IMR-90 (cell line): ENCODE data around the gene ASB1. TPM values are rescaled to one million over a fixed set of nuclear protein-coding genes. Genes with fewer than 3 reads are reported as not detected.

ENCODE experiments used
- ATAC-seq: fragments of 200-7000 bp; cut with Tn5 transposase; 2 replicates; pipeline ENCODE4 v1.9.1; 2020; ENCODE audit warnings: low read depth, mild to moderate bottlenecking, moderate library complexity
- BruUV-seq: library from RNA; stranded (reverse); fragments of 400-500 nt; replicated peaks from 2 replicates; lab custom pipeline; 2021; lab: Mats Ljungman, UMichigan
- CTCF ChIA-PET: fragments of 300-600 bp; formaldehyde crosslinking; extraction: SDS; loops from one replicate; lab custom pipeline; 2021; ENCODE audit warnings: antibody characterized with exemption; lab: Yijun Ruan, JAX
- POLR2A ChIA-PET: fragments of 300-600 bp; sonication (Branson Sonifier 250); formaldehyde crosslinking; loops from one replicate; lab custom pipeline; 2022; ENCODE audit warnings: antibody characterized with exemption; ENCODE audit not compliant: unreplicated experiment; lab: Charles Lee
- DNase-seq: peaks from one replicate; pipeline ENCODE4 v3.0.0; 2013
- H2AFZ ChIP-seq: replicated peaks from 2 replicates; pipeline ENCODE3; 2013; ENCODE audit warnings: low read length, mild to moderate bottlenecking; ENCODE audit not compliant: poor library complexity
- H2AK5ac ChIP-seq: 2 replicates; pipeline ENCODE4 v1.6.1; 2013; ENCODE audit warnings: low read depth, low read length, inconsistent platforms
- H2AK9ac ChIP-seq: replicated peaks from 2 replicates; pipeline ENCODE3; 2013; ENCODE audit warnings: mild to moderate bottlenecking, low read depth, low read length, moderate library complexity; ENCODE audit not compliant: poor library complexity
- H2BK120ac ChIP-seq: 2 replicates; pipeline ENCODE4 v1.6.1; 2013; ENCODE audit warnings: low read depth, low read length, inconsistent platforms
- H2BK15ac ChIP-seq: 3 replicates; pipeline ENCODE4 v1.6.1; 2013; ENCODE audit warnings: low read depth, low read length, inconsistent platforms
- H2BK20ac ChIP-seq: 2 replicates; pipeline ENCODE4 v1.6.1; 2013; ENCODE audit warnings: low read depth, mild to moderate bottlenecking, inconsistent platforms, low read length, moderate library complexity
- H2BK5ac ChIP-seq: 2 replicates; pipeline ENCODE4 v1.6.1; 2013; ENCODE audit warnings: mild to moderate bottlenecking, low read depth, low read length, inconsistent platforms; ENCODE audit not compliant: poor library complexity, severe bottlenecking
- H3K14ac ChIP-seq: replicated peaks from 2 replicates; pipeline ENCODE4 v1.6.1; 2013; ENCODE audit warnings: low read depth, low read length, inconsistent platforms
- H3K18ac ChIP-seq: 2 replicates; pipeline ENCODE4 v1.6.1; 2013; ENCODE audit warnings: low read depth, low read length, control low read depth
- H3K23ac ChIP-seq: 2 replicates; pipeline ENCODE4 v1.6.1; 2013; ENCODE audit warnings: low read depth, low read length, inconsistent platforms
- H3K27ac ChIP-seq: 2 replicates; pipeline ENCODE4 v1.5.1; 2013; ENCODE audit warnings: mild to moderate bottlenecking, control low read depth, low read length; ENCODE audit not compliant: insufficient read depth
- H3K27me3 ChIP-seq: 2 replicates; pipeline ENCODE4 v1.6.1; 2013; ENCODE audit warnings: low read length; ENCODE audit not compliant: control insufficient read depth, insufficient read depth
- H3K36me3 ChIP-seq: 2 replicates; pipeline ENCODE4 v1.6.1; 2013; ENCODE audit warnings: low read length, mixed read lengths; ENCODE audit not compliant: control insufficient read depth, insufficient read depth
- H3K4ac ChIP-seq: 2 replicates; pipeline ENCODE4 v1.6.1; 2013; ENCODE audit warnings: low read depth, low read length, inconsistent platforms
- H3K4me1 ChIP-seq: 2 replicates; pipeline ENCODE4 v1.6.1; 2013; ENCODE audit warnings: low read length, mixed read lengths; ENCODE audit not compliant: control insufficient read depth, insufficient read depth
- H3K4me2 ChIP-seq: 2 replicates; pipeline ENCODE4 v1.6.1; 2013; ENCODE audit warnings: low read depth, mild to moderate bottlenecking, control low read depth, low read length, moderate library complexity
- H3K4me3 ChIP-seq: 2 replicates; pipeline ENCODE4 v1.5.1; 2013; ENCODE audit warnings: low read depth, mild to moderate bottlenecking, control low read depth, low read length, moderate library complexity; ENCODE audit not compliant: insufficient read depth
- H3K56ac ChIP-seq: 2 replicates; pipeline ENCODE4 v1.6.1; 2013; ENCODE audit warnings: low read length, inconsistent platforms; ENCODE audit not compliant: insufficient read depth; ENCODE audit errors: extremely low read depth
- H3K79me1 ChIP-seq, 2 experiments: 2 replicates each; pipeline ENCODE4 v1.6.1; 2013; ENCODE audit warnings: low read length in 2 of 2, inconsistent platforms in 1 of 2, low read depth in 1 of 2
- H3K9ac ChIP-seq: 2 replicates; pipeline ENCODE4 v1.6.1; 2013; ENCODE audit warnings: low read depth, low read length, control low read depth
- H3K9me1 ChIP-seq: 2 replicates; pipeline ENCODE4 v1.6.1; 2013; ENCODE audit warnings: low read length, inconsistent platforms; ENCODE audit not compliant: insufficient read depth
- H3K9me3 ChIP-seq: 2 replicates; pipeline ENCODE4 v1.6.1; 2013; ENCODE audit warnings: low read length; ENCODE audit not compliant: control insufficient read depth, insufficient read depth
- H4K20me1 ChIP-seq: 2 replicates; pipeline ENCODE4 v1.6.1; 2013; ENCODE audit warnings: low read length, inconsistent platforms; ENCODE audit not compliant: insufficient read depth
- H4K5ac ChIP-seq: 2 replicates; pipeline ENCODE4 v1.6.1; 2013; ENCODE audit warnings: mild to moderate bottlenecking, low read depth, low read length, control low read depth
- H4K8ac ChIP-seq, 2 experiments: 2 replicates each; pipeline ENCODE4 v1.6.1; 2013; ENCODE audit warnings: low read depth in 2 of 2, low read length in 2 of 2, control low read depth in 1 of 2, inconsistent platforms in 1 of 2
- H4K91ac ChIP-seq: 2 replicates; pipeline ENCODE4 v1.6.1; 2013; ENCODE audit warnings: low read depth, low read length, inconsistent platforms; ENCODE audit not compliant: insufficient read depth
- BHLHE40 ChIP-seq: fragments of 150-350 bp; IDR thresholded peaks from 2 replicates; pipeline ENCODE4 v1.6.1; 2016; ENCODE audit warnings: mild to moderate bottlenecking, low read depth, low read length
- CEBPB ChIP-seq: IDR thresholded peaks from 2 replicates; pipeline ENCODE4 v1.6.1; 2012; ENCODE audit warnings: low read depth, low read length, improper control_type of control experiment
- CHD1 ChIP-seq: IDR thresholded peaks from 2 replicates; pipeline ENCODE4 v1.6.1; 2012; ENCODE audit warnings: low read depth, low read length, improper control_type of control experiment
- CTCF ChIP-seq: conservative IDR thresholded peaks from 2 replicates; pipeline ENCODE4 v1.5.1; 2012; ENCODE audit warnings: mild to moderate bottlenecking, low read depth, low read length, improper control_type of control experiment
- ELK1 ChIP-seq: fragments of 150-350 bp; IDR thresholded peaks from 2 replicates; pipeline ENCODE4 v1.6.1; 2016; ENCODE audit warnings: low read depth, mild to moderate bottlenecking, low read length, moderate library complexity, borderline replicate concordance
- FOS ChIP-seq: fragments of 150-350 bp; IDR thresholded peaks from 2 replicates; pipeline ENCODE4 v1.6.1; 2016; ENCODE audit warnings: low read depth, low read length
- MAFK ChIP-seq: IDR thresholded peaks from 2 replicates; pipeline ENCODE4 v1.6.1; 2012; ENCODE audit warnings: low read depth, low read length, improper control_type of control experiment
- MAZ ChIP-seq: IDR thresholded peaks from 2 replicates; pipeline ENCODE4 v1.6.1; 2012; ENCODE audit warnings: low read depth, mild to moderate bottlenecking, low read length, improper control_type of control experiment, moderate library complexity, borderline replicate concordance
- MXI1 ChIP-seq: IDR thresholded peaks from 2 replicates; pipeline ENCODE4 v1.6.1; 2012; ENCODE audit warnings: low read depth, mild to moderate bottlenecking, low read length, moderate library complexity, borderline replicate concordance
- NFE2L2 ChIP-seq: fragments of 150-350 bp; IDR thresholded peaks from 2 replicates; pipeline ENCODE4 v1.6.1; 2016; ENCODE audit warnings: low read depth, mild to moderate bottlenecking, low read length
- POLR2A ChIP-seq: IDR thresholded peaks from 2 replicates; pipeline ENCODE4 v1.6.1; 2012; ENCODE audit warnings: mild to moderate bottlenecking, low read depth, low read length
- RAD21 ChIP-seq: IDR thresholded peaks from 2 replicates; pipeline ENCODE4 v1.6.1; 2012; ENCODE audit warnings: low read length, improper control_type of control experiment
- RCOR1 ChIP-seq: IDR thresholded peaks from 2 replicates; pipeline ENCODE4 v1.6.1; 2012; ENCODE audit warnings: mild to moderate bottlenecking, low read length, improper control_type of control experiment; ENCODE audit not compliant: insufficient replicate concordance
- RFX5 ChIP-seq: IDR thresholded peaks from 2 replicates; pipeline ENCODE4 v1.8.0; 2012; ENCODE audit warnings: low read depth, mild to moderate bottlenecking, low read length, moderate library complexity
- SMC3 ChIP-seq: fragments of 150-350 bp; IDR thresholded peaks from 2 replicates; pipeline ENCODE4 v1.6.1; 2016; ENCODE audit warnings: low read depth, mild to moderate bottlenecking, antibody characterized with exemption, low read length, moderate library complexity
- USF2 ChIP-seq: fragments of 150-350 bp; IDR thresholded peaks from 2 replicates; pipeline ENCODE4 v1.6.1; 2017; ENCODE audit warnings: mild to moderate bottlenecking, antibody characterized with exemption, low read length, low read depth
- WGBS, 2 experiments: methylation state at CpG; one replicate each; pipeline versions ENCODE4 v1.1.5 to v1.1.7; 2013; ENCODE audit warnings: missing lambda C conversion rate in 2 of 2; ENCODE audit not compliant: insufficient read length in 1 of 2; ENCODE audit errors: extremely low coverage in 2 of 2; 5-methylcytosine and 5-hydroxymethylcytosine counted together
- dilution Hi-C: fragments of 300-500 bp; cut with HindIII; formaldehyde crosslinking; loops from one replicate; pipeline ENCODE4 v1.14.3; 2018; ENCODE audit warnings: low sequenced_read_pairs; ENCODE audit not compliant: unreplicated experiment
- in situ Hi-C: fragments of 300-500 bp; cut with MboI; formaldehyde crosslinking; loops from 3 replicates; pipeline ENCODE4 v1.14.3; 2019; ENCODE audit warnings: low sequenced_read_pairs, inconsistent platforms, mixed read lengths
- intact Hi-C: fragments of 100-400 bp; cut with micrococcal nuclease; formaldehyde crosslinking; loops from 2 replicates; pipeline ENCODE4 v1.10.0; 2022
- polyA plus RNA-seq, 3 experiments: library from polyadenylated mRNA; depleted of rRNA; stranded (reverse); fragments of >200 nt; gene quantifications; 2 replicates each; pipeline ENCODE4 v1.2.3, GENCODE V29; 2012; ENCODE audit warnings: low replicate concordance in 1 of 3
- total RNA-seq: library from RNA; depleted of rRNA; stranded (reverse); fragments of >200 nt; gene quantifications from 2 replicates; pipeline ENCODE4 v1.2.3, GENCODE V29; 2012

ASB1 gene
- total and polyA plus RNA-seq, 2 of the 4 experiments (the other 2 are of a cell fraction) = 23.5 to 37.3 TPM

- Histone ChIP-seq H3K23ac (no peak overlapping the region), H4K91ac (no peak overlapping the region), H2AK9ac (no peak overlapping the region), H3K4me1 (peaks cover 5% of the 10 kb centered on the region), H3K18ac (no peak overlapping the region), H3K79me1 (0 out of 4 replicates have a peak, but pooled peaks cover 0 to 2% of the 10 kb centered on the region in 2 experiments), H2AK5ac (no peak overlapping the region), H3K36me3 (no peaks in the 10 kb centered on the region), H2BK20ac (no peak overlapping the region), H2BK120ac (no peak overlapping the region), H2AFZ (no peak overlapping the region), H3K56ac (no peak overlapping the region), H3K4ac (no peak overlapping the region), H3K27me3 (no peaks in the 10 kb centered on the region), H3K4me3 (no peak overlapping the region), H3K4me2 (no peak overlapping the region), H3K9me3 (no peaks in the 10 kb centered on the region; the same call in 1 of the 2 replicates), H3K9ac (no peak overlapping the region), H2BK5ac (no peak overlapping the region), H3K14ac (no peak overlapping the region), H4K5ac (no peak overlapping the region), H3K9me1 (no peaks in the 10 kb centered on the region), H4K20me1 (no peaks in the 10 kb centered on the region), H2BK15ac (no peak overlapping the region), H4K8ac (no peak overlapping the region), H3K27ac (no peak overlapping the region)
- dilution Hi-C loops (no loop called here), intact Hi-C loops (no loop called here), in situ Hi-C loops (no loop called here)
- DNase-seq (no peak), ATAC-seq (no peak)
- ChIA-PET CTCF (no interaction called here), POLR2A (no interaction called here)
- whole genome bisulfite sequencing, 2 experiments = 87% methylated on average over 5 of the region's 12 CpGs; no CpG with 5 or more reads in 1 of the 2 experiments
- TF ChIP-seq POLR2A = no peak
- TF ChIP-seq BHLHE40 = no peak
- TF ChIP-seq MXI1 = no peak
- no peak for TF ChIP-seq USF2
- no peak for TF ChIP-seq RFX5
- TF ChIP-seq RCOR1 = no peak
- TF ChIP-seq RAD21 = no peak
- TF ChIP-seq CHD1 = no peak
- TF ChIP-seq CTCF = no peak
- no peak for TF ChIP-seq NFE2L2
- TF ChIP-seq SMC3 = no peak
- TF ChIP-seq MAZ = no peak
- no peak for TF ChIP-seq MAFK
- no peak for TF ChIP-seq ELK1
- TF ChIP-seq CEBPB = no peak
- no peak for TF ChIP-seq FOS
- BruUV-seq = no TSS peak
Observed at GRCh38 chr2:238415036-238415764, 11.5 kb upstream of the ASB1 start.
